Measurements from ENCODE around the gene STXBP4. TPM values are rescaled to one million over a fixed set of nuclear protein-coding genes. Genes with fewer than 3 reads are reported as not detected.

The STXBP4 gene
- total and polyA plus RNA-seq, 3 donors from 2014 or later = 4.7 to 25.8 (median 19.3) TPM

DNA sequence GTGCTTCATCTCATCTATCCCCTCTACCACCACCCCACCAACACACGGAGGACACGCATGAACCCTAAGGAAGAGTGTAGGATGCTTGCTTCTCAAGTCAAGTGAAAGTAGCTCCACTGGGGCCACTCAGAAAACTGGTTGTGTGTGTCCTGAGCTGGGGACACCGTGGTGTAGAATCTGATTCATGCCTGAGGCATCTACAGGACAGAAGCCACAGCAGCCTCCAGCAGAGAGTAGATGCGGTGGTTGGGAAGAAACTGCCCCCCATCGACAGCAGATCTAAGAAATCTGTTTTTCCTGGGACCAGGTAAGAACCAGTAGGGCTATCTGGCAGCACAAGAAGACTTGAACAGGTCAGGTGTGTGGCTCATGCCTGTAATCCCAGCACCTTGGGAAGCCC lies 244.3 kb downstream of the STXBP4 start:
- Histone ChIP-seq H3K9me3 (no peaks in the 10 kb centered on the region), H3K27me3 (no peaks in the 10 kb centered on the region), H3K4me3 (no peak overlapping the region), H3K27ac (no peak overlapping the region), H3K4me1 (no peaks in the 10 kb centered on the region), H3K36me3 (ENCODE audit: low read depth, missing control alignments) (no peaks in the 10 kb centered on the region)
- intact Hi-C loops (cut with DNase I; ENCODE audit: low total_unique reads) = no loop called here
- TF ChIP-seq, protein P1, sequence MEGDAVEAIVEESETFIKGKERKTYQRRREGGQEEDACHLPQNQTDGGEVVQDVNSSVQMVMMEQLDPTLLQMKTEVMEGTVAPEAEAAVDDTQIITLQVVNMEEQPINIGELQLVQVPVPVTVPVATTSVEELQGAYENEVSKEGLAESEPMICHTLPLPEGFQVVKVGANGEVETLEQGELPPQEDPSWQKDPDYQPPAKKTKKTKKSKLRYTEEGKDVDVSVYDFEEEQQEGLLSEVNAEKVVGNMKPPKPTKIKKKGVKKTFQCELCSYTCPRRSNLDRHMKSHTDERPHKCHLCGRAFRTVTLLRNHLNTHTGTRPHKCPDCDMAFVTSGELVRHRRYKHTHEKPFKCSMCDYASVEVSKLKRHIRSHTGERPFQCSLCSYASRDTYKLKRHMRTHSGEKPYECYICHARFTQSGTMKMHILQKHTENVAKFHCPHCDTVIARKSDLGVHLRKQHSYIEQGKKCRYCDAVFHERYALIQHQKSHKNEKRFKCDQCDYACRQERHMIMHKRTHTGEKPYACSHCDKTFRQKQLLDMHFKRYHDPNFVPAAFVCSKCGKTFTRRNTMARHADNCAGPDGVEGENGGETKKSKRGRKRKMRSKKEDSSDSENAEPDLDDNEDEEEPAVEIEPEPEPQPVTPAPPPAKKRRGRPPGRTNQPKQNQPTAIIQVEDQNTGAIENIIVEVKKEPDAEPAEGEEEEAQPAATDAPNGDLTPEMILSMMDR (IDR thresholded peaks at IDR 0.05) = no peak
- TF ChIP-seq POLR2A (IDR thresholded peaks at IDR 0.05) = no peak
- WGBS, 2 donors = 96 to 97% methylated on average over 5 of the region's 5 CpGs
- no peak for DNase-seq

DNA sequence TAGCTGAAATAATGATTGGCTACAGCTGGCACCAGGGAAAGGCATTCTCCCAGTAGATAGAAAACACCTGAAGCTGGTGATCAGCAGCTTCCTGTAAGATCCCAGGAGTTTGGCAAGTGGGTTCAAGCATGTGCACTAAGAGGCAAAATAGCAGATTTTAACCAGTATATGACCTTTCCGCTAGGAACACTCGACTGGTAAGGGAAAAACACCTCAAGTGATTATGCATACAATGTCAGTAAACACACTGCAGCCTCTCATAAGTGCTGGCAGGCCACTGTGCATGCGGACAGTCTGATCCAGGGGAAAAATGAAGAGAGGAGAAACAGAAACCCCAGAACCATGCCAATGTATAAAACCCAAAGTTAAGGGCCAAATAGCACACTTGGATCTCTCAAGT lies 247.1 kb downstream of the STXBP4 start:
- no peak for TF ChIP-seq POLR2A (IDR thresholded peaks at IDR 0.05)
- TF ChIP-seq, protein P1 (IDR thresholded peaks at IDR 0.05) = no peak
- intact Hi-C loops (cut with DNase I; ENCODE audit: low total_unique reads) = no loop called here
- no peaks in the 10 kb centered on the region for H3K36me3 ChIP-seq (ENCODE audit: low read depth, missing control alignments)
- DNase-seq = no peak
- no peaks in the 10 kb centered on the region for H3K9me3 ChIP-seq
- 90 to 95% methylated on average over 3 of the region's 3 CpGs for WGBS, 2 donors
- no peaks in the 10 kb centered on the region for H3K27me3 ChIP-seq
- no peak overlapping the region for H3K4me3 ChIP-seq
- H3K4me1 ChIP-seq = no peaks in the 10 kb centered on the region
- H3K27ac ChIP-seq = no peak overlapping the region

- Histone ChIP-seq H3K36me3 (ENCODE audit: low read depth, missing control alignments) (no peaks in the 10 kb centered on the region), H3K27ac (no peak overlapping the region), H3K27me3 (no peaks in the 10 kb centered on the region), H3K4me3 (no peak overlapping the region), H3K4me1 (no peaks in the 10 kb centered on the region), H3K9me3 (no peaks in the 10 kb centered on the region)
- TF ChIP-seq, protein P1 (IDR thresholded peaks at IDR 0.05) = no peak
- no peak for TF ChIP-seq POLR2A (IDR thresholded peaks at IDR 0.05)
- 77 to 88% methylated on average over 3 of the region's 3 CpGs for WGBS, 2 donors
- no peak for DNase-seq
- intact Hi-C loops (cut with DNase I; ENCODE audit: low total_unique reads) = no loop called here
These were observed 248.3 kb downstream of the STXBP4 start for GRCh38 chr17:55216888-55217287.

DNA sequence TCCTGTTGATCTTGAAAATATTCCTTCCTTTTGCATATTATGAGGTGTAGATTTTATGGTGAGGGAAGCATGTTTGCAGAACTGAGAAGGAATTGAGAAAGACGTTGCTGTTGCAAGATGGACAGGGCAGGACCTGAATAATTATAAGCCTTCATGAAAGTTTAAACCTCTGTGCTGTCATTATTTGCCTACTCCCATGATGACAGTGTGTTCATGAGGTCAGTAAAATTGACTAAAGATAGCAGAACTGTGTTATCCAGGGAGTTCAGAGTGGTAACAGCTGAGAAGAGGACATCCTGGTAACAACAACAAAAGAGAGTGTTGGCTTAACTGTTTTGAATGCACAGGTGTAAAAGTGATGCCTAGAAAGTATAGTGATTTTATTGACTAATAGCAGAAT lies 250.9 kb downstream of the STXBP4 start:
- WGBS, 2 donors = 67 to 85% methylated on average over 1 of the region's 1 CpG
- no peak for TF ChIP-seq POLR2A (IDR thresholded peaks at IDR 0.05)
- TF ChIP-seq, protein P1 (IDR thresholded peaks at IDR 0.05) = no peak
- Histone ChIP-seq H3K4me3 (no peak overlapping the region), H3K4me1 (no peaks in the 10 kb centered on the region), H3K27ac (no peak overlapping the region), H3K27me3 (no peaks in the 10 kb centered on the region), H3K9me3 (no peaks in the 10 kb centered on the region), H3K36me3 (ENCODE audit: low read depth, missing control alignments) (no peaks in the 10 kb centered on the region)
- intact Hi-C loops (cut with DNase I; ENCODE audit: low total_unique reads) = no loop called here
- no peak for DNase-seq

DNA sequence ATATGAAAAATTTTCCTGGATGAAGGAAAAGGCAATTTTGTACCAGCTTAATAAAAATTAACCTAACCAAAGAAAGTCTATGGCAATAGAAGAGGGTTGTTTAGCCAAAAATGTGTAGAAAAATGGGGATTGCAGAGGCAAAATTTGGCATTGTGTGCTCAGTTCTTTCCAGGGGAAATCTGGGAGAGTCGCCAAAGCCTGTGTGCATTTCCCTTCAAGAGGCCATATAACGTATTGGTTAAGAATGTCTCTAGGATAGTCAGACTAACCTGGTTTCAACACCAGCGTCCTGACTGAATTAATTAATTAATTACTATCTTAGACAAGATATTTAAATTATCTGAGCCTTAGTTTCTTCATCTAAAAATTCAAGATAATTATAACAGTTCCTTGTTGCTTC lies 251.4 kb downstream of the STXBP4 start:
- intact Hi-C loops (cut with DNase I; ENCODE audit: low total_unique reads) = no loop called here
- H3K4me3 ChIP-seq = no peak overlapping the region
- no peaks in the 10 kb centered on the region for H3K4me1 ChIP-seq
- H3K27ac ChIP-seq = no peak overlapping the region
- H3K9me3 ChIP-seq = no peaks in the 10 kb centered on the region
- no peaks in the 10 kb centered on the region for H3K36me3 ChIP-seq (ENCODE audit: low read depth, missing control alignments)
- WGBS, 2 donors = 49 to 50% methylated on average over 3 of the region's 3 CpGs
- no peaks in the 10 kb centered on the region for H3K27me3 ChIP-seq
- no peak for DNase-seq
- TF ChIP-seq, protein P1 (IDR thresholded peaks at IDR 0.05) = no peak
- TF ChIP-seq POLR2A (IDR thresholded peaks at IDR 0.05) = no peak
